GM12878 (cell line): ENCODE measurements around the gene CAMK4. TPM values are rescaled to one million over a fixed set of nuclear protein-coding genes. Genes with fewer than 3 reads are reported as not detected.

ENCODE experiments used
- ATAC-seq: fragments of 200-7000 bp; cut with Tn5 transposase; 3 replicates; pipeline ENCODE4 v1.9.1; 2020; ENCODE audit warnings: mild to moderate bottlenecking, moderate library complexity
- BruUV-seq: library from RNA; stranded (reverse); fragments of 400-500 nt; replicated peaks from 2 replicates; lab custom pipeline; 2021; lab: Mats Ljungman, UMichigan
- CTCF ChIA-PET: fragments of 300-600 bp; sonication (Branson Sonifier 250); formaldehyde crosslinking; extraction: SDS; loops from one replicate; lab custom pipeline; 2021; ENCODE audit warnings: inconsistent platforms; lab: Yijun Ruan, JAX
- POLR2A ChIA-PET: fragments of 350-600 bp; formaldehyde crosslinking; extraction: SDS; loops from one replicate; lab custom pipeline; 2021; ENCODE audit warnings: inconsistent platforms; lab: Charles Lee
- RAD21 ChIA-PET: fragments of 300-600 bp; sonication (Branson Sonifier 250); formaldehyde crosslinking; loops from one replicate; lab custom pipeline; 2023; ENCODE audit warnings: antibody characterized with exemption; ENCODE audit not compliant: unreplicated experiment; lab: Charles Lee
- SMC1A ChIA-PET: fragments of 300-600 bp; sonication (Branson Sonifier 250); formaldehyde crosslinking; loops from one replicate; lab custom pipeline; 2023; ENCODE audit not compliant: unreplicated experiment, uncharacterized antibody; lab: Charles Lee
- DNase-seq: peaks from one replicate; pipeline ENCODE4 v3.0.0-alpha.2; 2011; ENCODE audit warnings: low read depth, low spot score
- FAIRE-seq: peaks from 3 replicates; lab custom pipeline; 2011; peaks lifted over from hg19 to GRCh38; lab: Jason Lieb, UNC
- H2AFZ ChIP-seq: 2 replicates; pipeline ENCODE4 v1.6.0; 2011; ENCODE audit warnings: low read depth, low read length, control low read depth; ENCODE audit not compliant: control insufficient read depth
- H3K27ac ChIP-seq: 2 replicates; pipeline ENCODE4 v1.5.1; 2011; ENCODE audit warnings: control low read depth; ENCODE audit not compliant: control insufficient read depth, insufficient read depth
- H3K27me3 ChIP-seq, 2 experiments: replicated peaks in 1 of 2; 2 replicates each; pipeline versions ENCODE4 v1.6.0 to v1.6.1; 2011; ENCODE audit warnings: low read length in 1 of 2; ENCODE audit not compliant: control insufficient read depth in 2 of 2, insufficient read depth in 2 of 2
- H3K36me3 ChIP-seq, 2 experiments: 2 replicates each; pipeline ENCODE4 v1.5.1; 2011; ENCODE audit warnings: low read length in 1 of 2; ENCODE audit not compliant: control insufficient read depth in 2 of 2, insufficient read depth in 2 of 2
- H3K4me1 ChIP-seq: 2 replicates; pipeline ENCODE4 v1.6.1; 2011; ENCODE audit warnings: mild to moderate bottlenecking, low read length, moderate library complexity, mixed read lengths; ENCODE audit not compliant: control insufficient read depth, insufficient read depth
- H3K4me2 ChIP-seq: 2 replicates; pipeline ENCODE4 v1.6.0; 2011; ENCODE audit warnings: control low read depth; ENCODE audit not compliant: control insufficient read depth, insufficient read depth
- H3K4me3 ChIP-seq: fragments of 200-600 bp; sonication (generic); 2 replicates; pipeline ENCODE4 v1.5.1; 2016
- H3K79me2 ChIP-seq: 2 replicates; pipeline ENCODE4 v1.6.0; 2011; ENCODE audit warnings: low read length; ENCODE audit not compliant: control insufficient read depth, insufficient read depth
- H3K9ac ChIP-seq: 2 replicates; pipeline ENCODE4 v1.8.0; 2011; ENCODE audit warnings: low read length, control low read depth, mixed read lengths; ENCODE audit not compliant: control insufficient read depth, insufficient read depth
- H3K9me3 ChIP-seq: replicated peaks from 3 replicates; pipeline ENCODE4 v1.5.1; 2011; ENCODE audit warnings: mild to moderate bottlenecking, low read length; ENCODE audit not compliant: control insufficient read depth, insufficient read depth
- H4K20me1 ChIP-seq: 2 replicates; pipeline ENCODE4 v1.6.0; 2011; ENCODE audit not compliant: control insufficient read depth, insufficient read depth
- BRCA1 ChIP-seq: IDR thresholded peaks from 2 replicates; pipeline ENCODE4 v1.6.1; 2011; ENCODE audit warnings: low read depth, low read length, improper control_type of control experiment
- JUNB ChIP-seq: IDR thresholded peaks from 2 replicates; pipeline ENCODE4 v1.6.1; 2016; ENCODE audit warnings: antibody characterized with exemption, mild to moderate bottlenecking
- PRDM15 ChIP-seq: fragments of 450-650 bp; formaldehyde crosslinking; IDR thresholded peaks from 2 replicates; pipeline ENCODE4 v1.4.0; 2020; ENCODE audit warnings: mild to moderate bottlenecking, moderate library complexity
- RUNX3 ChIP-seq: IDR thresholded peaks from 2 replicates; pipeline ENCODE4 v1.6.1; 2012; ENCODE audit warnings: low read length, inconsistent platforms
- ZBTB40 ChIP-seq: fragments of 450-650 bp; IDR thresholded peaks from 2 replicates; pipeline ENCODE4 v1.6.1; 2016; ENCODE audit warnings: mild to moderate bottlenecking, moderate library complexity, borderline replicate concordance
- WGBS: methylation state at CpG from one replicate; pipeline ENCODE4 v1.1.6; 2016; ENCODE audit warnings: low lambda C conversion rate; ENCODE audit not compliant: insufficient replicate concordance, insufficient coverage; ENCODE audit errors: missing lambda C conversion rate; 5-methylcytosine and 5-hydroxymethylcytosine counted together
- in situ Hi-C: fragments of 300-500 bp; cut with MboI; formaldehyde crosslinking; loops from 9 replicates; pipeline ENCODE4 v1.14.3; 2018; ENCODE audit warnings: mixed read lengths
- intact Hi-C: fragments of 100-400 bp; cut with micrococcal nuclease; formaldehyde crosslinking; loops from one replicate; pipeline ENCODE4 v1.14.2; 2022; ENCODE audit not compliant: unreplicated experiment
- polyA plus RNA-seq, 11 experiments: library from polyadenylated mRNA; depleted of rRNA in 4 of 11; unstranded in 6 of 11; stranded (reverse) in 5 of 11; fragments of >200 nt; fragmentation: Nextera tagmentation in 4 of 11; fragmentation: Illumina TruSeq in 1 of 11; extraction: Ambion mirVana in 4 of 11; extraction: Trizol in 1 of 11; gene quantifications; 1 replicate in 1 of 11; 2 replicates in 10 of 11; pipeline versions ENCODE4 v1.2.1 to v1.2.3, GENCODE V29; 2011 to 2016; ENCODE audit warnings: inconsistent platforms in 2 of 11, missing spikeins in 2 of 11, low read depth in 1 of 11
- total RNA-seq, 4 experiments: library from RNA; depleted of rRNA in 3 of 4; stranded (reverse); fragments of >200 nt in 3 of 4; fragmentation: Illumina TruSeq in 1 of 4; extraction: Trizol in 1 of 4; gene quantifications; 2 replicates each; pipeline versions ENCODE4 v1.2.1 to v1.2.3, GENCODE V29; 2013 to 2021
- TF ChIP-seq, protein P1 (sequence below): fragments of 450-650 bp; IDR thresholded peaks from 2 replicates; pipeline ENCODE4 v1.6.1; 2018; ENCODE audit warnings: borderline replicate concordance, mild to moderate bottlenecking; ENCODE audit not compliant: partially characterized antibody

CAMK4 gene
- total and polyA plus RNA-seq, 10 of the 15 experiments (the other 5 are each of a cell fraction or from before 2014, with no cell fraction given), result 13.3 to 51.9 (median 35.3) TPM

- ATAC-seq, result peak; percentile 2; the same call in 1 of the 3 replicates
- no peak for FAIRE-seq
Measured at GRCh38 chr5:111233052-111233374, 8.8 kb downstream of the CAMK4 start.

More at GRCh38 chr5:111233052-111233374, 8.8 kb downstream of the CAMK4 start:
- TF ChIP-seq, protein P1, sequence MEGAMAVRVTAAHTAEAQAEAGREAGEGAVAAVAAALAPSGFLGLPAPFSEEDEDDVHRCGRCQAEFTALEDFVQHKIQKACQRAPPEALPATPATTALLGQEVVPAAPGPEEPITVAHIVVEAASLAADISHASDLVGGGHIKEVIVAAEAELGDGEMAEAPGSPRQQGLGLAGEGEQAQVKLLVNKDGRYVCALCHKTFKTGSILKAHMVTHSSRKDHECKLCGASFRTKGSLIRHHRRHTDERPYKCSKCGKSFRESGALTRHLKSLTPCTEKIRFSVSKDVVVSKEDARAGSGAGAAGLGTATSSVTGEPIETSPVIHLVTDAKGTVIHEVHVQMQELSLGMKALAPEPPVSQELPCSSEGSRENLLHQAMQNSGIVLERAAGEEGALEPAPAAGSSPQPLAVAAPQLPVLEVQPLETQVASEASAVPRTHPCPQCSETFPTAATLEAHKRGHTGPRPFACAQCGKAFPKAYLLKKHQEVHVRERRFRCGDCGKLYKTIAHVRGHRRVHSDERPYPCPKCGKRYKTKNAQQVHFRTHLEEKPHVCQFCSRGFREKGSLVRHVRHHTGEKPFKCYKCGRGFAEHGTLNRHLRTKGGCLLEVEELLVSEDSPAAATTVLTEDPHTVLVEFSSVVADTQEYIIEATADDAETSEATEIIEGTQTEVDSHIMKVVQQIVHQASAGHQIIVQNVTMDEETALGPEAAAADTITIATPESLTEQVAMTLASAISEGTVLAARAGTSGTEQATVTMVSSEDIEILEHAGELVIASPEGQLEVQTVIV, result no peak
- peak; percentile 53 for TF ChIP-seq RUNX3
- TF ChIP-seq ZBTB40, result no peak
- no peak for TF ChIP-seq BRCA1
- TF ChIP-seq PRDM15 (CRISPR knock-in tag), result no peak
- TF ChIP-seq JUNB, result 0 out of 2 replicates have a peak, but pooled peaks have one; percentile 12
- TF ChIP-seq, all 136 proteins: peak for 2
- DNase-seq, result no peak
- H3K4me1 ChIP-seq, result peaks cover 65% of the 10 kb centered on the region
- H3K79me2 ChIP-seq, result peaks cover 97% of the 10 kb centered on the region
- SMC1A ChIA-PET, result interaction anchor here (16.4 to 23.4 kb wide), 2 partner anchors 19 to 47 kb away, joined by 157 to 608 read pairs; no protein-coding TSS in a partner anchor
- POLR2A ChIA-PET, result interaction anchor here (0.7 to 13.0 kb wide), 3 partner anchors 8 to 22 kb away, joined by 4 to 172 read pairs (median 6); partner anchors contain the start of gene CAMK4
- H3K27ac ChIP-seq, result peak overlapping the region; percentile 73
- H3K9me3 ChIP-seq, result no peaks in the 10 kb centered on the region
- H3K4me3 ChIP-seq, result peak overlapping the region; percentile 30; the same call in 1 of the 2 replicates
- H3K36me3 ChIP-seq, result peaks cover 2 to 3% of the 10 kb centered on the region in 2 experiments; a peak in 1 of 4 replicates
- intact Hi-C loops (no loop called here), in situ Hi-C loops (loop anchor here (25.0 kb wide), 1 partner anchor 496 kb away; the partner anchor contains the start of genes SLC25A46 and TMEM232)
- RAD21 ChIA-PET, result interaction anchor here (0.6 to 21.9 kb wide), 4 partner anchors 18 to 273 kb away, joined by 3 to 443 read pairs (median 12); no protein-coding TSS in a partner anchor
- no peak overlapping the region; the same call in 1 of the 2 replicates for H3K9ac ChIP-seq
- CTCF ChIA-PET, result interaction anchor here (1.1 to 16.0 kb wide), 4 partner anchors 10 to 117 kb away, joined by 3 to 263 read pairs (median 11); partner anchors contain the start of gene CAMK4
- no peaks in the 10 kb centered on the region for H4K20me1 ChIP-seq
- no peaks in the 10 kb centered on the region for H3K27me3 ChIP-seq
- BruUV-seq, result no TSS peak
- H3K4me2 ChIP-seq, result peak overlapping the region; percentile 67
- 18% methylated on average over 2 of the region's 2 CpGs for WGBS
- no peak overlapping the region for H2AFZ ChIP-seq
